ENCODE measurements around the gene SLC38A9.

SLC38A9 gene

DNA sequence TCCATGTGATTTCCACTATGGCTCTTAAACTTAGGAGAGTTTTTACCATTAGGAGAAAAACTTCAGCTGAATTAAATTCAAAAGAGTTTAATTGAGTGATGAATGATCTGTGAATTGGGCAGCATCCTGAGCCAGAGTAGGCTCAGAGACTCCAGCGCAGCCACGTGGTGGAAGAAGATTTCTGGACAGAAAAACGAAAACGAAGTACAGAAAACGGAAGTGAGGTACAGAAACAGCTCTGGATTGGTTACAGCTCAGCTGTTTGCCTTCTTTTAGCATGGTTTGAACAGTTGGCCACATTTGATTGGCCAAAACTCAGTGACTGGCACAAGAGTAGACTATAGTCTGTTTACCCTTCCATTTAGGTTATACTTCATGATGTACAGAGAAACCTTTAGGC, 108.2 kb downstream of the SLC38A9 start:
- Histone ChIP-seq H4K20me1 (ENCODE audit: insufficient read depth, low read length) (no peaks in the 10 kb centered on the region), H3K4me1 (ENCODE audit: insufficient read depth, low read length) (peaks cover 30% of the 10 kb centered on the region), H3K79me2 (ENCODE audit: insufficient read depth, low read length) (no peaks in the 10 kb centered on the region), H3K27me3 (ENCODE audit: insufficient read depth, low read length, poor library complexity) (no peaks in the 10 kb centered on the region), H3K4me2 (ENCODE audit: insufficient read depth, low read length) (no peak overlapping the region), H3K9ac (ENCODE audit: low read depth, low read length) (no peak overlapping the region), H3K27ac (ENCODE audit: low read length) (no peak overlapping the region), H2AFZ (ENCODE audit: low read depth, low read length) (no peak overlapping the region), H3K9me3 (ENCODE audit: insufficient read depth, low read length, severe bottlenecking) (no peaks in the 10 kb centered on the region), H3K4me3 (ENCODE audit: low read depth in 1 of 2, low read length in 2 of 2) (no peak overlapping the region), H3K36me3 (ENCODE audit: insufficient read depth, low read length) (no peaks in the 10 kb centered on the region)
- TF ChIP-seq, protein P1, sequence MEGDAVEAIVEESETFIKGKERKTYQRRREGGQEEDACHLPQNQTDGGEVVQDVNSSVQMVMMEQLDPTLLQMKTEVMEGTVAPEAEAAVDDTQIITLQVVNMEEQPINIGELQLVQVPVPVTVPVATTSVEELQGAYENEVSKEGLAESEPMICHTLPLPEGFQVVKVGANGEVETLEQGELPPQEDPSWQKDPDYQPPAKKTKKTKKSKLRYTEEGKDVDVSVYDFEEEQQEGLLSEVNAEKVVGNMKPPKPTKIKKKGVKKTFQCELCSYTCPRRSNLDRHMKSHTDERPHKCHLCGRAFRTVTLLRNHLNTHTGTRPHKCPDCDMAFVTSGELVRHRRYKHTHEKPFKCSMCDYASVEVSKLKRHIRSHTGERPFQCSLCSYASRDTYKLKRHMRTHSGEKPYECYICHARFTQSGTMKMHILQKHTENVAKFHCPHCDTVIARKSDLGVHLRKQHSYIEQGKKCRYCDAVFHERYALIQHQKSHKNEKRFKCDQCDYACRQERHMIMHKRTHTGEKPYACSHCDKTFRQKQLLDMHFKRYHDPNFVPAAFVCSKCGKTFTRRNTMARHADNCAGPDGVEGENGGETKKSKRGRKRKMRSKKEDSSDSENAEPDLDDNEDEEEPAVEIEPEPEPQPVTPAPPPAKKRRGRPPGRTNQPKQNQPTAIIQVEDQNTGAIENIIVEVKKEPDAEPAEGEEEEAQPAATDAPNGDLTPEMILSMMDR (IDR thresholded peaks at IDR 0.05; ENCODE audit: borderline replicate concordance, extremely low read depth, low read length, poor library complexity, severe bottlenecking): no peak
- TF ChIP-seq EZH2 (IDR thresholded peaks at IDR 0.05; ENCODE audit: borderline replicate concordance, low read depth, low read length, severe bottlenecking): no peak
- no peak for DNase-seq
- no peak for ATAC-seq (ENCODE audit: insufficient read depth, low read depth)

DNA sequence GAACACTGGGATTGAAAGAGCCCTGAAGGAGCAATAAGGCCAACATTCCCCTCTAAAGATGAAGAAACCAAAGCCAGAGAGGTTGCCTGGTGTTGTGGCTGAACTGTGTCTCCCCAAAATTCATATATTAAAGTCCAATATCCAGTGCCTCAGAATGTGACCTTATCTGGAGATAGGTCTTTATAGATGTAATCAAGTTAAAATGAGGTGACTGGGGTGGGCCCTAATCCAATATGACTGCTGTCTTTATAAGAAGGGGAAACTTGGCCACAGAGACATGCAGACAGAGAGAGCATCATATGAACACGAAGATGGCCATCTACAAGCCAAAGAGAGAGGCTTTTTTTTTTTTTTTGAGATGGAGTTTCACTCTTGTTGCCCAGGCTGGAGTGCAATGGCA, 110.5 kb downstream of the SLC38A9 start:
- no peak for DNase-seq
- Histone ChIP-seq H3K79me2 (ENCODE audit: insufficient read depth, low read length) (no peaks in the 10 kb centered on the region), H3K4me3 (ENCODE audit: low read depth in 1 of 2, low read length in 2 of 2) (no peak overlapping the region), H3K4me2 (ENCODE audit: insufficient read depth, low read length) (peak overlapping the region; percentile 53), H3K9ac (ENCODE audit: low read depth, low read length) (peak overlapping the region; percentile 26), H2AFZ (ENCODE audit: low read depth, low read length) (peak overlapping the region; percentile 60), H4K20me1 (ENCODE audit: insufficient read depth, low read length) (no peaks in the 10 kb centered on the region), H3K9me3 (ENCODE audit: insufficient read depth, low read length, severe bottlenecking) (no peaks in the 10 kb centered on the region), H3K36me3 (ENCODE audit: insufficient read depth, low read length) (no peaks in the 10 kb centered on the region), H3K4me1 (ENCODE audit: insufficient read depth, low read length) (peaks cover 30% of the 10 kb centered on the region), H3K27me3 (ENCODE audit: insufficient read depth, low read length, poor library complexity) (no peaks in the 10 kb centered on the region), H3K27ac (ENCODE audit: low read length) (peak overlapping the region; percentile 71)
- no peak for ATAC-seq (ENCODE audit: insufficient read depth, low read depth)
- no peak for TF ChIP-seq EZH2 (IDR thresholded peaks at IDR 0.05; ENCODE audit: borderline replicate concordance, low read depth, low read length, severe bottlenecking)
- TF ChIP-seq, protein P1 (IDR thresholded peaks at IDR 0.05; ENCODE audit: borderline replicate concordance, extremely low read depth, low read length, poor library complexity, severe bottlenecking): no peak

DNA sequence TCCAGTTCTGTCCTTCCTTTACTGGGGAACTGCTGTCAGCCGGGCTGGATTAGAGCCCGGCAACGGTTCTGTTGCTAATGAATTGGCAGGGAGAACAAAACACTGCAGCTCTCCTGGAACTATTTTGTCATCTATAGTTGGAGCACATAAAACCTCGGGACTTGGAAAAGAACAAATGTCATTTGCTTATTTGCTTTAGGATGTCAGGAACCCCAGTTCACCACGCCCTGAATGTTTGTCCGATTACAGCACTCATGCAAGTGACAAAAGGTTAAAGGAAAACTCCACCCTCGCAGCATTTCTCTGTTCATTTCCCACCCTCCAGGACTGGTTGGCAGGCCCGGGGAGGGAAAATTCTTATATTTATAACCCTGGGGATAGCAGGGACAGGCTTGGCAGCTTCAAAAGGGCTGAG, 110.9 kb downstream of the SLC38A9 start:
- peak overlapping the region; percentile 26 for H3K9ac ChIP-seq (ENCODE audit: low read depth, low read length)
- no peak for TF ChIP-seq EZH2 (IDR thresholded peaks at IDR 0.05; ENCODE audit: borderline replicate concordance, low read depth, low read length, severe bottlenecking)
- TF ChIP-seq, protein P1 (IDR thresholded peaks at IDR 0.05; ENCODE audit: borderline replicate concordance, extremely low read depth, low read length, poor library complexity, severe bottlenecking): no peak
- H2AFZ ChIP-seq (ENCODE audit: low read depth, low read length): peak overlapping the region; percentile 60
- no peaks in the 10 kb centered on the region for H3K9me3 ChIP-seq (ENCODE audit: insufficient read depth, low read length, severe bottlenecking)
- no peaks in the 10 kb centered on the region for H3K79me2 ChIP-seq (ENCODE audit: insufficient read depth, low read length)
- H3K36me3 ChIP-seq (ENCODE audit: insufficient read depth, low read length): no peaks in the 10 kb centered on the region
- H3K27ac ChIP-seq (ENCODE audit: low read length): peak overlapping the region; percentile 71
- no peaks in the 10 kb centered on the region for H3K27me3 ChIP-seq (ENCODE audit: insufficient read depth, low read length, poor library complexity)
- peaks cover 30% of the 10 kb centered on the region for H3K4me1 ChIP-seq (ENCODE audit: insufficient read depth, low read length)
- no peaks in the 10 kb centered on the region for H4K20me1 ChIP-seq (ENCODE audit: insufficient read depth, low read length)
- peak overlapping the region in 1 of 2 experiments; percentile 25; a peak in 2 of 4 replicates for H3K4me3 ChIP-seq (ENCODE audit: low read depth in 1 of 2, low read length in 2 of 2)
- ATAC-seq (ENCODE audit: insufficient read depth, low read depth): no peak
- no peak for DNase-seq
- H3K4me2 ChIP-seq (ENCODE audit: insufficient read depth, low read length): peak overlapping the region; percentile 53

Measured in DND-41 (cell line).